ENCODE measurements around the gene TGIF1. TPM values are rescaled to one million over a fixed set of nuclear protein-coding genes. Genes with fewer than 3 reads are reported as not detected.
A peak's percentile ranks its signal among the peaks of the same experiment; 100 is the strongest.

The TGIF1 gene
- total RNA-seq = 165 and 170 TPM in 2 replicates

DNA sequence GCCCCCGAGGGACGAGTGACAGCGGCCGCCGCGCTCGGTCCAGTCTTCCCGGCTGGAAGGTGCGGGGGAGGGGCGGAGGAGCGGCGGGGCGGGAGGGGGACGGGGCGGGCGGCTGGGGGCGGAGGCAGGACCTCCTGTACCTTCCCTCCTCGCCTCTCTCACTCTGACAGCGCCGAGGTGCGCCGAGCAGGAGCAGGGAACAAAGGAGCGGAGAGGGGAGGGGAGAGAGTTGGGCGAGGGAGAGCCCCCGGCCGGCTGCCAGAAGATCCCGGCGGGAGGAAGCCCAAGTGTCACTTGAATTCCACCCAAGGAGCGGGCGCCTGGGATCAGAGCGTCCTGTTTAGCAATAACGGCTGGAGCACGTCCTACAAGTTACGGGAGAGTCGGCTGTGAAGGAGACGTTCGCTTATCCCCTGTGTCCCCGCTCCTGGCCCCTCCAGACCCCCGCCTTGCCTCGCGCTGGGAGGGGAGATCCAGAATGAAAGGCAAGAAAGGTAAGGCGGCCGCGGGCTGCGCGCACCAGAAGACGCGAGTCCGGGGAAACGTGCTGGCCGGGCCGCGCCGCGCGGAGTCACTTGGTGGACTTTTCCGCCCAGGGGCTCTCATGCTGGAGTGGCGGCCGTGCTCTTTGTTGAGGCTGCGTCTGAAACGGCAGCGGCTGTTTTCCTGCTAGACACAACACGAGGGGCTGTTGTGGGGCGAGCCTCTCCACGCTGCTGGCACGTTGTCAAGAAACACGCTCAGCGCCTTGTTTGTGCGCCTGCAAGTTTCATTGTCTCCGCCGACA lies at the start of gene TGIF1:
Gene TGIF1, plus strand, starts transcription at position 161 of the 787 bp plus-strand sequence. Its CDS starts 318 bp downstream, at position 479.
- no peak for DNase-seq (ENCODE audit: low read depth)
- peak within 1 kb of the TSS; percentile 98 for H3K4me3 ChIP-seq (ENCODE audit: low read depth, low read length)
- no peak for TF ChIP-seq CTCF (conservative IDR thresholded peaks at IDR 0.05; ENCODE audit: low read depth, low read length)

DNA sequence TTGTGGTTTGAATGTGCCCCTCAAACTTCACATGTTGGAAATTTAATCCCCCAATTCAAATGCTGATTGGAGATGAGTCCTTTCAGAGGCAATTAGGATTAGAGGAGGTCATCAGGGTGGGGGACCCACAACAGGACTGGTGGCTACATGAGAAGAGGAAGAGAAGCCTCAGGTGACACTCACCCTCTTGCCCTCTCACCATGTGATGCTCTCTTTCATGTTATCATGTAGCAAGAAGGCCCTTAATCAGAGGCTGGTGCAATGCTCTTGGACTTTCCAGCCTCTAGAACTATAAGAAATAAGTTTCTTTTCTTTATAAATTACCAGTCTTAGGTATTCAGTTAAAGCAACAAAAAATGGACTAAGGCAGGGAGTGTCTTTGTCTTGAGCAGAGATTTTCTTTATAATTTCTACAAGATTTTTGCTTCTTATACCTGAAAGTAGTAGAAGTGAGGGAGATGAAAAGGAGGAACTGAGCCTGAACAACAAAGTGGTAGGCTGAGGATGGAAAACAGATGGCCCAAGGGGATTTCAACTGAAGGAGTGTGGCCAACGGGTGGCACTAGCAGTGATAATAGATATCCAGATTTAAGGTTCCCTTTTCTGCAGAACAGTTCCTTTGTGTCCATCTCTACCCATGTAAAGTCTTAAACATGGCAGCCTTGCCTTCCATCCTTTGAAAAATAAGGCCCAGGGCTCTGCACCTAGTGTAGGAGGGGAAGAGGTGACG lies 49.2 kb upstream of the TGIF1 start:
- no peak overlapping the region for H3K4me3 ChIP-seq (ENCODE audit: low read depth, low read length)
- no peak for TF ChIP-seq CTCF (conservative IDR thresholded peaks at IDR 0.05; ENCODE audit: low read depth, low read length)
- no peak for DNase-seq (ENCODE audit: low read depth)

GRCh38 chr18:3401669-3402620 lies 48.0 kb upstream of the TGIF1 start:
- DNase-seq (ENCODE audit: low read depth) = no peak
- no peak for TF ChIP-seq CTCF (conservative IDR thresholded peaks at IDR 0.05; ENCODE audit: low read depth, low read length)
- H3K4me3 ChIP-seq (ENCODE audit: low read depth, low read length) = no peak overlapping the region

- DNase-seq (ENCODE audit: low read depth) = peak; percentile 53
- H3K4me3 ChIP-seq (ENCODE audit: low read depth, low read length) = no peak overlapping the region
These were observed 47.0 kb upstream of the TGIF1 start for GRCh38 chr18:3402982-3403451.

DNA sequence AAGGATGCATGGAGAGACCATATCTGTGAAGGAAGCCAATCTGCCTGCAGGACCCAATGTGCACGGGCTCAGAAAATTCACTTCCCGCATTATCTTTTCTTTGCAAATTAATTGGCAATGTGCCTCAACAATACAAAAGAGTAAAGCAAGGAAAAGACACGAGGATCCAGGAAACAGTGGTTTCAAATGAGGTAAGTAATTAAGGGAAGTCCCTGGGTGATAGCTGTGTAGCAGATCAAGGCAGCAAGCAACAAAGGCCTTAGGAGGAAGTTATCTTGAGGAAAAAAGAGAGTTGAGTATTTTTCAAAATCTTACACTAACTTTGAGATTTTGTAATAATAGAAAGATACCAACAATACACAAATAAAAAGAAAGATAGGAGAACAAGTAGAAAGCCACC lies 44.3 kb upstream of the TGIF1 start:
- no peak for DNase-seq (ENCODE audit: low read depth)
- no peak overlapping the region for H3K4me3 ChIP-seq (ENCODE audit: low read depth, low read length)
- no peak for TF ChIP-seq CTCF (conservative IDR thresholded peaks at IDR 0.05; ENCODE audit: low read depth, low read length)

More at GRCh38 chr18:3402982-3403451, 47.0 kb upstream of the TGIF1 start:
- no peak for TF ChIP-seq CTCF (conservative IDR thresholded peaks at IDR 0.05; ENCODE audit: low read depth, low read length)

GRCh38 chr18:3408107-3408506 lies 41.9 kb upstream of the TGIF1 start:
- DNase-seq (ENCODE audit: low read depth) = no peak
- no peak overlapping the region for H3K4me3 ChIP-seq (ENCODE audit: low read depth, low read length)
- TF ChIP-seq CTCF (conservative IDR thresholded peaks at IDR 0.05; ENCODE audit: low read depth, low read length) = no peak
